ENCODE results near the gene RHOT2.
A peak's percentile ranks its signal among the peaks of the same experiment; 100 is the strongest.

The RHOT2 gene

DNA sequence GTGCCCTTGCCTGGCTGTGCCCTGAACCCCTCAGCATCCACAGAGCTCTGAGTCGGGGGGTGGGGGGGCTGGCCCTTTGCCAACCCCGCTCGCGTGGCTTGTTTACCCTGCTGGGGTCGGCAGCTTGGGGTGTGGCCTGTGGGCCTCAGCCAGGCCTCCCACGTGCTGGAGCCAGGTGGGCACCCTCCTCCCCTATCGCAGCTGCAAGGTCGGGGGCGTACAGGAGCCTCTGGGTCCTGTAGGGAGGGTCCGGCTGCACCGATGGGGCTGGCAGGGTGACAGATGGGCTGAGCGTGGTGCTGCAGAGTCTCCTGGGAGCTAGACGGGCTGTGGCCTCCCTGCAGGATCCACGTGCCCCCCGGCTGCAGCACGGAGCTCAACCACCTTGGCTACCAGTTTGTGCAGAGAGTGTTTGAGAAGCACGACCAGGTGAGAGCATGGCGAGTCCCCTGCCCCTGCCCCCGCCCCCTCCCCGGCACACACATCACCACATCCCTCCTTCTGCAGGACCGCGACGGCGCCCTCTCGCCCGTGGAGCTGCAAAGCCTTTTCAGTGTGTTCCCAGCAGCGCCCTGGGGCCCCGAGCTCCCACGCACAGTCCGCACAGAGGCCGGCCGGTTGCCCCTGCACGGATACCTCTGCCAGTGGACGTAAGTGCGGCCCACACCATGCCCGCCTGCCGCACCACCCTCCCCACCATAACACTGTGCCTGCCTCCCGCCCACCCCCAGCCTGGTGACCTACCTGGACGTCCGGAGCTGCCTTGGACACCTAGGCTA lies 3.6 kb downstream of the RHOT2 start:
- Histone ChIP-seq H3K27ac (ENCODE audit: low read length) (no peak overlapping the region), H3K4me1 (ENCODE audit: control insufficient read depth, insufficient read depth, low read length) (no peaks in the 10 kb centered on the region), H3K9me3 (ENCODE audit: control insufficient read depth, insufficient read depth, low read length) (no peaks in the 10 kb centered on the region), H3K4me3 (ENCODE audit: low read length) (no peak overlapping the region), H3K36me3 (ENCODE audit: control insufficient read depth, insufficient read depth, low read length) (peaks cover 44% of the 10 kb centered on the region), H3K27me3 (ENCODE audit: control insufficient read depth, insufficient read depth, low read length) (no peaks in the 10 kb centered on the region)
- WGBS (ENCODE audit: insufficient coverage, insufficient read length): no CpG with 5 or more reads among the region's 40 CpGs
- DNase-seq (ENCODE audit: low read depth, low spot score): no peak

GRCh38 chr16:672371-672770 lies 4.4 kb downstream of the RHOT2 start:
- DNase-seq (ENCODE audit: low read depth, low spot score): no peak
- peaks cover 3% of the 10 kb centered on the region; the same call in 1 of the 2 replicates for H3K4me1 ChIP-seq (ENCODE audit: control insufficient read depth, insufficient read depth, low read length)
- peaks cover 44% of the 10 kb centered on the region for H3K36me3 ChIP-seq (ENCODE audit: control insufficient read depth, insufficient read depth, low read length)
- no peaks in the 10 kb centered on the region for H3K27me3 ChIP-seq (ENCODE audit: control insufficient read depth, insufficient read depth, low read length)
- H3K27ac ChIP-seq (ENCODE audit: low read length): no peak overlapping the region
- H3K9me3 ChIP-seq (ENCODE audit: control insufficient read depth, insufficient read depth, low read length): no peaks in the 10 kb centered on the region
- no CpG with 5 or more reads among the region's 19 CpGs for WGBS (ENCODE audit: insufficient coverage, insufficient read length)
- no peak overlapping the region for H3K4me3 ChIP-seq (ENCODE audit: low read length)

- Histone ChIP-seq H3K27me3 (ENCODE audit: control insufficient read depth, insufficient read depth, low read length) (no peaks in the 10 kb centered on the region), H3K27ac (ENCODE audit: low read length) (no peak overlapping the region), H3K4me3 (ENCODE audit: low read length) (no peak overlapping the region), H3K9me3 (ENCODE audit: control insufficient read depth, insufficient read depth, low read length) (no peaks in the 10 kb centered on the region), H3K4me1 (ENCODE audit: control insufficient read depth, insufficient read depth, low read length) (peaks cover 3% of the 10 kb centered on the region; the same call in 1 of the 2 replicates), H3K36me3 (ENCODE audit: control insufficient read depth, insufficient read depth, low read length) (peaks cover 44% of the 10 kb centered on the region)
- DNase-seq (ENCODE audit: low read depth, low spot score): no peak
- WGBS (ENCODE audit: insufficient coverage, insufficient read length): no CpG with 5 or more reads among the region's 21 CpGs
Measured at GRCh38 chr16:672851-673250, 4.9 kb downstream of the RHOT2 start.

DNA sequence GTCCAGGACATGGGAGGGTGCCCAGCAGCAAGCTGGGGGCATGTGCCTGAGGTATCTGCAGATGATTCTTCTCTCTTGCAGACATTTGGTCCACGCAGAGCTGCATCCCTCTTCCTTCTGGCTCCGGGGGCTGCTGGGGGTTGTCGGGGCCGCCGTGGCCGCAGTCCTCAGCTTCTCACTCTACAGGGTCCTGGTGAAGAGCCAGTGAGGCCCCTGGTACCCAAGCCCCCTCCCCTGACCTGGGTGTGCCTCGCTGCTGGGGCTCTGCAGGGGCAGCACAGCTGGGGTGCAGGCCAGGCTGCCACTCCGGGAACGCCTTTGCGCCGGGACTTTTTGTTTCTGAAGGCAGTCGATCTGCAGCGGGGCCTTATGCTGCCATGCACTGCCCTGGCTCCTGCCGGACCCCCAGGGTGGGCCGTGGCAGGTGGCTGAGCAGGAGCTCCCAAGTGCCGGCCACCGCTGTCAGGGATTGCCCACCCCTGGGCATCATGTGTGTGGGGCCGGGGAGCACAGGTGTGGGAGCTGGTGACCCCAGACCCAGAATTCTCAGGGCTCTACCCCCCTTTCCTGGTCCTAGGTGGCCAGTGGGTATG lies 5.6 kb downstream of the RHOT2 start:
- no peak overlapping the region for H3K27ac ChIP-seq (ENCODE audit: low read length)

GRCh38 chr16:674214-674881 lies 6.4 kb downstream of the RHOT2 start:
- H3K27ac ChIP-seq (ENCODE audit: low read length): no peak overlapping the region
- H3K9me3 ChIP-seq (ENCODE audit: control insufficient read depth, insufficient read depth, low read length): no peaks in the 10 kb centered on the region
- H3K27me3 ChIP-seq (ENCODE audit: control insufficient read depth, insufficient read depth, low read length): no peaks in the 10 kb centered on the region
- DNase-seq (ENCODE audit: low read depth, low spot score): no peak
- peaks cover 7% of the 10 kb centered on the region for H3K4me1 ChIP-seq (ENCODE audit: control insufficient read depth, insufficient read depth, low read length)
- no CpG with 5 or more reads among the region's 22 CpGs for WGBS (ENCODE audit: insufficient coverage, insufficient read length)
- H3K36me3 ChIP-seq (ENCODE audit: control insufficient read depth, insufficient read depth, low read length): peaks cover 41% of the 10 kb centered on the region
- H3K4me3 ChIP-seq (ENCODE audit: low read length): no peak overlapping the region

More for the DNA sequence above, 5.6 kb downstream of the RHOT2 start:
- Histone ChIP-seq H3K36me3 (ENCODE audit: control insufficient read depth, insufficient read depth, low read length) (peaks cover 44% of the 10 kb centered on the region), H3K4me1 (ENCODE audit: control insufficient read depth, insufficient read depth, low read length) (peaks cover 3% of the 10 kb centered on the region; the same call in 1 of the 2 replicates), H3K27me3 (ENCODE audit: control insufficient read depth, insufficient read depth, low read length) (no peaks in the 10 kb centered on the region), H3K9me3 (ENCODE audit: control insufficient read depth, insufficient read depth, low read length) (no peaks in the 10 kb centered on the region), H3K4me3 (ENCODE audit: low read length) (no peak overlapping the region)
- no peak for DNase-seq (ENCODE audit: low read depth, low spot score)
- no CpG with 5 or more reads among the region's 18 CpGs for WGBS (ENCODE audit: insufficient coverage, insufficient read length)

DNA sequence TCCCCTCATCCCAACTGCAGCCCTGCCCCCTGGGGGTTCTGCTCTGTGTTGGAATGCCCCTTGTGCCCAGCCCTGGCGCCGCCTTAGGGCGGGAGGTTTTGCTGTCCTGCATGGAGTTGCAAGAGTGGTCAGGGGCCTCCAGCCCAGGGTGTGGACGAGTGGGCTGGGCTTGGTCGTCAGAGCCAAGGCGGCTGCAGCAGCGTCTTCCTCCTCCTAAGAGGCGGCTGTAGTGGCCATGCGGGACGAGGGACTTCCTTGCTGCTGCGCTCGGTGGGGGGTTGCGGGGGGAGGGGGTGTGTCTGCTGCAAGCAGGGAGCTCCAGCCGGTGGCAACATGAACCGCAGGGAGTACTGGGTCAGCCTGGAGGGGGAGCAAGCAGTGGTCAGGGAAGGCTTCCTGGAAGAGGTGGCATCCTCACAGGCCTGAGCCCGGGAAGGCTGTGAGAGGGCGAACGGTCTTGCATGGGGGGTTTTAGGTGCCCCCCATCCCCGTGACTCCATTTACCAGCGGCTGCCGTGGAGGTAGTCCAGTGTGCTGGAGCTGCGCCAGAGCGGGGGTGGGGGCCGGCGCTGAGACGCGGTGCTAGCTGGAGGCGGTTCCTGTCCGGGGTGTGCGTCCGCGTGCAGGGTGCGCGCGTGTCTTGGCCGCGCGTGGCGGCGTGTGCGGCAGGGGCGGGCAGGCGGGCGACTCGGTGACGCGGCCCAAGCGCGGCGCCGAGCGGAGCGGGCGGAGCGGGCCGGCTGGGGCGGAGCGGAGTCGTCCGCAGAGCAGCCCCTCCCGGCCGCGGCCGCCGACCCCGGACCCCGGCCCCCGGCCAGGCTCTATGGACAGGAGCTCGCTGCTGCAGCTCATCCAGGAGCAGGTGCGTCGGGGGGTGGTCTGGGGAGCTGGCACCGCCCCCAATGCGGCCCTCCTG lies 7.3 kb downstream of the RHOT2 start, which contains the start of gene RHBDL1:
RHBDL1 (plus strand) TSS at position 704 of the 916 bp plus-strand sequence; CDS start at position 824, 120 bp downstream.
- Histone ChIP-seq H3K36me3 (ENCODE audit: control insufficient read depth, insufficient read depth, low read length) (peaks cover 32% of the 10 kb centered on the region), H3K27ac (ENCODE audit: low read length) (no peak within 1 kb of the TSS), H3K4me1 (ENCODE audit: control insufficient read depth, insufficient read depth, low read length) (peaks cover 7% of the 10 kb centered on the region), H3K4me3 (ENCODE audit: low read length) (peak within 1 kb of the TSS; percentile 42; the same call in 1 of the 2 replicates), H3K9me3 (ENCODE audit: control insufficient read depth, insufficient read depth, low read length) (no peaks in the 10 kb centered on the region), H3K27me3 (ENCODE audit: control insufficient read depth, insufficient read depth, low read length) (no peaks in the 10 kb centered on the region)
- no CpG with 5 or more reads among the region's 73 CpGs for WGBS (ENCODE audit: insufficient coverage, insufficient read length)
- DNase-seq (ENCODE audit: low read depth, low spot score): no peak

GRCh38 chr16:675884-676564 lies 8.1 kb downstream of the RHOT2 start:
- Histone ChIP-seq H3K27me3 (ENCODE audit: control insufficient read depth, insufficient read depth, low read length) (no peaks in the 10 kb centered on the region), H3K9me3 (ENCODE audit: control insufficient read depth, insufficient read depth, low read length) (no peaks in the 10 kb centered on the region), H3K36me3 (ENCODE audit: control insufficient read depth, insufficient read depth, low read length) (peaks cover 24% of the 10 kb centered on the region), H3K27ac (ENCODE audit: low read length) (no peak overlapping the region), H3K4me1 (ENCODE audit: control insufficient read depth, insufficient read depth, low read length) (peaks cover 7% of the 10 kb centered on the region), H3K4me3 (ENCODE audit: low read length) (peak overlapping the region; percentile 20; the same call in 1 of the 2 replicates)
- no peak for DNase-seq (ENCODE audit: low read depth, low spot score)
- WGBS (ENCODE audit: insufficient coverage, insufficient read length): no CpG with 5 or more reads among the region's 25 CpGs

GRCh38 chr16:676565-676902 lies 8.6 kb downstream of the RHOT2 start:
- no peak for DNase-seq (ENCODE audit: low read depth, low spot score)
- Histone ChIP-seq H3K4me1 (ENCODE audit: control insufficient read depth, insufficient read depth, low read length) (peaks cover 9% of the 10 kb centered on the region), H3K4me3 (ENCODE audit: low read length) (no peak overlapping the region), H3K9me3 (ENCODE audit: control insufficient read depth, insufficient read depth, low read length) (no peaks in the 10 kb centered on the region), H3K27me3 (ENCODE audit: control insufficient read depth, insufficient read depth, low read length) (no peaks in the 10 kb centered on the region), H3K27ac (ENCODE audit: low read length) (no peak overlapping the region), H3K36me3 (ENCODE audit: control insufficient read depth, insufficient read depth, low read length) (peaks cover 19% of the 10 kb centered on the region)
- no CpG with 5 or more reads among the region's 21 CpGs for WGBS (ENCODE audit: insufficient coverage, insufficient read length)

DNA sequence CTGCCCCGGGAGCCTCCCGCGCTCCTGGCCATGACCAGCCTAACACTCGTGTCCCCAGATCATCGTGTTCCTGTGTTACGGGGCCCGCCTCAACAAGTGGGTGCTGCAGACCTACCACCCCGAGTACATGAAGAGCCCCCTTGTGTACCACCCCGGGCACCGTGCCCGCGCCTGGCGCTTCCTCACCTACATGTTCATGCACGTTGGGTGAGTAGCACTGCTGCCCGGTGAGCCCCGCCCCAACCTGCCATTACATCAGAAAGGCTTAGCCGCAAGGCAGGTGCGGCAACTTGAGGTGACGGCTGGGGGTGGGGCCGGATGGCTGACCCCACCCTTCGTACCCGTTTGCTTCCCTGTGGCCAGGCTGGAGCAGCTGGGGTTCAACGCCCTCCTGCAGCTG lies 9.0 kb downstream of the RHOT2 start:
- no peak overlapping the region for H3K4me3 ChIP-seq (ENCODE audit: low read length)
- no peaks in the 10 kb centered on the region for H3K9me3 ChIP-seq (ENCODE audit: control insufficient read depth, insufficient read depth, low read length)
- no CpG with 5 or more reads among the region's 23 CpGs for WGBS (ENCODE audit: insufficient coverage, insufficient read length)
- DNase-seq (ENCODE audit: low read depth, low spot score): no peak
- H3K27ac ChIP-seq (ENCODE audit: low read length): no peak overlapping the region
- peaks cover 19% of the 10 kb centered on the region for H3K36me3 ChIP-seq (ENCODE audit: control insufficient read depth, insufficient read depth, low read length)
- peaks cover 9% of the 10 kb centered on the region for H3K4me1 ChIP-seq (ENCODE audit: control insufficient read depth, insufficient read depth, low read length)
- H3K27me3 ChIP-seq (ENCODE audit: control insufficient read depth, insufficient read depth, low read length): no peaks in the 10 kb centered on the region

All from iPS DF 6.9 (cell line).